Activated CD4-positive, alpha-beta T cell treated with anti-CD3 and anti-CD28 coated beads, Interleukin-2, Interleukin-6, amounts not matched to agents 100 ng/mL and 50 ng/mL, durations not matched to agents 16 hours and 8 hours (primary cell): ENCODE data around the gene GOLGA8J.
"Not testable (repeated sequence)": the region's sequence is repeated elsewhere in the genome, so short reads cannot be mapped to it uniquely, and the experiment has no call there.

Source experiments
- DNase-seq: peaks from one replicate; pipeline ENCODE4 v3.0.0-alpha.2; 2020

GOLGA8J gene

GRCh38 chr15:30082655-30083054, at the start of gene GOLGA8J:
Gene GOLGA8J (plus strand): TSS chr15:30082955. CDS start chr15:30083053, 98 bp downstream.
- not testable (repeated sequence) for DNase-seq

GRCh38 chr15:30033211-30033610, 49.5 kb upstream of the GOLGA8J start:
- no peak for DNase-seq

- DNase-seq = no peak
Observed at GRCh38 chr15:30033763-30034162, 49.0 kb upstream of the GOLGA8J start.

- no peak for DNase-seq
Observed at GRCh38 chr15:30036036-30036703, 46.6 kb upstream of the GOLGA8J start.

- DNase-seq = no peak
Observed at GRCh38 chr15:30038667-30039523, 43.9 kb upstream of the GOLGA8J start.

GRCh38 chr15:30041868-30042267, 40.9 kb upstream of the GOLGA8J start:
- no peak for DNase-seq

- no peak for DNase-seq
Observed at GRCh38 chr15:30042556-30042955, 40.2 kb upstream of the GOLGA8J start.

- no peak for DNase-seq
Observed at GRCh38 chr15:30043211-30043655, 39.5 kb upstream of the GOLGA8J start.

- DNase-seq = no peak
Observed at GRCh38 chr15:30044377-30044776, 38.4 kb upstream of the GOLGA8J start.

GRCh38 chr15:30044826-30045225, 37.9 kb upstream of the GOLGA8J start:
- DNase-seq = not testable (repeated sequence)

GRCh38 chr15:30045248-30046041, 37.3 kb upstream of the GOLGA8J start:
- DNase-seq = not testable (repeated sequence)

- no peak for DNase-seq
Observed at GRCh38 chr15:30046430-30046829, 36.3 kb upstream of the GOLGA8J start.

GRCh38 chr15:30055604-30056003, 27.2 kb upstream of the GOLGA8J start:
- no peak for DNase-seq

GRCh38 chr15:30056166-30056565, 26.6 kb upstream of the GOLGA8J start:
- DNase-seq = no peak

- DNase-seq = no peak
Observed at GRCh38 chr15:30059771-30060170, 23.0 kb upstream of the GOLGA8J start.

- no peak for DNase-seq
Observed at GRCh38 chr15:30062881-30063280, 19.9 kb upstream of the GOLGA8J start.

GRCh38 chr15:30063835-30064546, 18.8 kb upstream of the GOLGA8J start:
- no peak for DNase-seq

GRCh38 chr15:30065025-30065801, 17.5 kb upstream of the GOLGA8J start:
- DNase-seq = no peak

GRCh38 chr15:30068326-30068725, 14.4 kb upstream of the GOLGA8J start:
- no peak for DNase-seq

GRCh38 chr15:30072630-30073029, 10.1 kb upstream of the GOLGA8J start:
- no peak for DNase-seq

GRCh38 chr15:30073915-30074314, 8.8 kb upstream of the GOLGA8J start:
- DNase-seq = no peak

- not testable (repeated sequence) for DNase-seq
Observed at GRCh38 chr15:30080816-30081215, 1.9 kb upstream of the GOLGA8J start.
